ENCODE measurements around the gene TREML4. TPM values are rescaled to one million over a fixed set of nuclear protein-coding genes. Genes with fewer than 3 reads are reported as not detected.

Gene TREML4
- total and polyA plus RNA-seq, 2 donors (not counting 1 experiment from before 2014, with no cell fraction given): 1.7 TPM; not detected in 1

DNA sequence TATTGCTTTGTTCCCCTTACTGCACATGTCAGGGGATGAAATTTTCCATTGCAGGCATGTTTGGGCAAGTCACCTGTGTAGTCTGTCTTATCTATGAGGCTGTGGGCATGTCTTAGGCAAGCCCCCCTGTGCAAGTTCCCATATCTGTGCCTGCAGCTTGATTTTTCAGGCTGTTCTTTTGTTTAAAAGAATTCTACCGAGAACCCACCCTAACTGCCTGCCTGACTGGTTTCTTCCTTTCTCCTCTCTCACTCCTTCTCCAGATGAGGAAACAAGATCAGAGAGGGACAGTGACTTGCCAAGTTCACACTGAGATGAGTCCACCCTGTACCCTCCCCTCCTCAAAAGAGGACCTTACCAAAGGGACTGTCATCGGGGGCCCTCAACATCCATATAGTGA is 38.2 kb upstream of the TREML4 start:
- H3K4me1 ChIP-seq (ENCODE audit: control insufficient read depth in 2 of 2, insufficient read depth in 2 of 2, low read length in 2 of 2): peaks cover 40 to 56% of the 10 kb centered on the region in 2 donors
- H3K4me3 Mint-ChIP-seq: no peak overlapping the region
- peaks cover 8% of the 10 kb centered on the region for H3K9me3 Mint-ChIP-seq (ENCODE audit: insufficient read depth)
- no peak for ATAC-seq (ENCODE audit: low read depth)
- H3K27ac ChIP-seq (ENCODE audit: low read length in 2 of 2): no peak overlapping the region
- POLR2A ChIA-PET: interaction anchor here (1.3 kb wide), 1 partner anchor 9 kb away, joined by 3 read pairs; no protein-coding TSS in a partner anchor
- no peak overlapping the region for H2AFZ ChIP-seq (ENCODE audit: insufficient read depth, low read depth, low read length, poor library complexity, severe bottlenecking)
- TF ChIP-seq, protein P1, sequence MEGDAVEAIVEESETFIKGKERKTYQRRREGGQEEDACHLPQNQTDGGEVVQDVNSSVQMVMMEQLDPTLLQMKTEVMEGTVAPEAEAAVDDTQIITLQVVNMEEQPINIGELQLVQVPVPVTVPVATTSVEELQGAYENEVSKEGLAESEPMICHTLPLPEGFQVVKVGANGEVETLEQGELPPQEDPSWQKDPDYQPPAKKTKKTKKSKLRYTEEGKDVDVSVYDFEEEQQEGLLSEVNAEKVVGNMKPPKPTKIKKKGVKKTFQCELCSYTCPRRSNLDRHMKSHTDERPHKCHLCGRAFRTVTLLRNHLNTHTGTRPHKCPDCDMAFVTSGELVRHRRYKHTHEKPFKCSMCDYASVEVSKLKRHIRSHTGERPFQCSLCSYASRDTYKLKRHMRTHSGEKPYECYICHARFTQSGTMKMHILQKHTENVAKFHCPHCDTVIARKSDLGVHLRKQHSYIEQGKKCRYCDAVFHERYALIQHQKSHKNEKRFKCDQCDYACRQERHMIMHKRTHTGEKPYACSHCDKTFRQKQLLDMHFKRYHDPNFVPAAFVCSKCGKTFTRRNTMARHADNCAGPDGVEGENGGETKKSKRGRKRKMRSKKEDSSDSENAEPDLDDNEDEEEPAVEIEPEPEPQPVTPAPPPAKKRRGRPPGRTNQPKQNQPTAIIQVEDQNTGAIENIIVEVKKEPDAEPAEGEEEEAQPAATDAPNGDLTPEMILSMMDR (IDR thresholded peaks at IDR 0.05): no peak
- no peak overlapping the region for H3K27ac Mint-ChIP-seq
- peaks cover 68% of the 10 kb centered on the region for H3K4me1 Mint-ChIP-seq
- H4K20me1 ChIP-seq (ENCODE audit: control insufficient read depth, insufficient read depth, low read length, poor library complexity, severe bottlenecking): peaks cover 19% of the 10 kb centered on the region
- no peak overlapping the region for H3K4me3 ChIP-seq (ENCODE audit: control extremely low read depth in 1 of 5, extremely low read depth in 1 of 5, insufficient read depth in 1 of 5, low read depth in 2 of 5, low read length in 4 of 5)
- no peak overlapping the region for H3K9ac ChIP-seq (ENCODE audit: low read length)
- peaks cover 0 to 48% of the 10 kb centered on the region in 2 experiments for H3K36me3 ChIP-seq (replicated peaks in 1 of 2; ENCODE audit: control extremely low read depth in 1 of 2, control insufficient read depth in 1 of 2, extremely low read depth in 1 of 2, insufficient read depth in 2 of 2, low read length in 1 of 2)
- no peak for DNase-seq
- no peak overlapping the region for H3K4me2 ChIP-seq (replicated peaks; ENCODE audit: low read depth, low read length, poor library complexity, severe bottlenecking)
- H3K9me3 ChIP-seq (ENCODE audit: control extremely low read depth in 1 of 3, control insufficient read depth in 2 of 3, insufficient read depth in 1 of 3, low read length in 2 of 3): peaks cover 0 to 17% (median 12%) of the 10 kb centered on the region in 3 donors
- peaks cover 7% of the 10 kb centered on the region for H3K79me2 ChIP-seq (ENCODE audit: control insufficient read depth, insufficient read depth, low read length)
- no peaks in the 10 kb centered on the region for H3K27me3 ChIP-seq (replicated peaks in 1 of 4; ENCODE audit: control extremely low read depth in 1 of 4, control insufficient read depth in 3 of 4, insufficient read depth in 4 of 4, low read length in 3 of 4)
- intact Hi-C loops (cut with micrococcal nuclease): no loop called here
- CTCF ChIA-PET: interaction anchor here (1.2 to 1.4 kb wide), 3 partner anchors 11 to 130 kb away, joined by 3 to 4 read pairs (median 4); partner anchors contain the start of gene TREML2
- no peaks in the 10 kb centered on the region for H3K27me3 Mint-ChIP-seq
- 100% methylated on average over 1 of the region's 2 CpGs for WGBS (ENCODE audit: insufficient coverage)

DNA sequence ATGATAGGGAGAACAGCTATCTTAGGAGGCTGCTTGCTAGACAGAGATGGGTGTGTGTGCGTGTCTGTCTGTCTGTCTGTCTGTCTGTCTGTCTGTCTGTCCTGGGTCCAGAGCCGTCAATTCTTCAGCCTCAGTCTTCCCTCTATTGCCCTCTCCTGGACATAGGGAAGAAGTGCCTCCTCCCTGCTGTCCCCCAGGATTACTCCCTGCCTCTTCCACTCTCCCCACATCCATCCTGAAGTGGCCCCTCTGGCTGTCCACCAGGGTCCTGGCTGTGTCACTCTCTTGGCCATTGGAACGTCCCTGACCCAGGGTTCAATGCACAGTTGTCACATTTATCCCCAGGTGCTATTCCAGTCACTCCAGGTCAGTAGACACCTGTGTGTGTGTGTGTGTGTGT is 37.4 kb upstream of the TREML4 start:
- no peak overlapping the region for H3K4me3 Mint-ChIP-seq

More for the DNA sequence above, 37.4 kb upstream of the TREML4 start:
- Histone ChIP-seq H3K4me3 (ENCODE audit: control extremely low read depth in 1 of 5, extremely low read depth in 1 of 5, insufficient read depth in 1 of 5, low read depth in 2 of 5, low read length in 4 of 5) (no peak overlapping the region), H3K9me3 (ENCODE audit: control extremely low read depth in 1 of 3, control insufficient read depth in 2 of 3, insufficient read depth in 1 of 3, low read length in 2 of 3) (peaks cover 0 to 17% (median 12%) of the 10 kb centered on the region in 3 donors), H4K20me1 (ENCODE audit: control insufficient read depth, insufficient read depth, low read length, poor library complexity, severe bottlenecking) (peaks cover 27% of the 10 kb centered on the region), H3K4me1 (ENCODE audit: control insufficient read depth in 2 of 2, insufficient read depth in 2 of 2, low read length in 2 of 2) (peaks cover 40 to 56% of the 10 kb centered on the region in 2 donors), H3K79me2 (ENCODE audit: control insufficient read depth, insufficient read depth, low read length) (peaks cover 15% of the 10 kb centered on the region), H3K27ac (ENCODE audit: low read length in 2 of 2) (no peak overlapping the region), H2AFZ (ENCODE audit: insufficient read depth, low read depth, low read length, poor library complexity, severe bottlenecking) (no peak overlapping the region), H3K36me3 (replicated peaks in 1 of 2; ENCODE audit: control extremely low read depth in 1 of 2, control insufficient read depth in 1 of 2, extremely low read depth in 1 of 2, insufficient read depth in 2 of 2, low read length in 1 of 2) (peaks cover 3 to 56% of the 10 kb centered on the region in 2 experiments), H3K9ac (ENCODE audit: low read length) (no peak overlapping the region), H3K4me2 (replicated peaks; ENCODE audit: low read depth, low read length, poor library complexity, severe bottlenecking) (no peak overlapping the region), H3K27me3 (replicated peaks in 1 of 4; ENCODE audit: control extremely low read depth in 1 of 4, control insufficient read depth in 3 of 4, insufficient read depth in 4 of 4, low read length in 3 of 4) (no peaks in the 10 kb centered on the region)
- Mint-ChIP-seq H3K27ac (no peak overlapping the region), H3K4me1 (peaks cover 68% of the 10 kb centered on the region), H3K27me3 (no peaks in the 10 kb centered on the region), H3K9me3 (ENCODE audit: insufficient read depth) (peaks cover 8% of the 10 kb centered on the region)
- ChIA-PET CTCF (interaction anchor here (1.2 to 1.4 kb wide), 3 partner anchors 10 to 129 kb away, joined by 3 to 4 read pairs (median 4); partner anchors contain the start of gene TREML2), POLR2A (no interaction called here)
- no peak for TF ChIP-seq EZH2 (IDR thresholded peaks at IDR 0.05; ENCODE audit: borderline replicate concordance, insufficient read depth, low read depth, low read length, poor library complexity, severe bottlenecking)
- TF ChIP-seq, protein P1 (IDR thresholded peaks at IDR 0.05): no peak
- no peak for ATAC-seq (ENCODE audit: low read depth)
- 100% methylated on average over 1 of the region's 3 CpGs for WGBS (ENCODE audit: insufficient coverage)
- DNase-seq: no peak
- intact Hi-C loops (cut with micrococcal nuclease): no loop called here
